GM21825 (cell line): Measurements from ENCODE around the gene PCMT1.
"Not testable (repeated sequence)": the region's sequence is repeated elsewhere in the genome, so short reads cannot be mapped to it uniquely, and the experiment has no call there.

Source experiments
- ATAC-seq: cut with Tn5 transposase; IDR thresholded peaks from one replicate; pipeline ENCODE4 v1.9.1; 2021; ENCODE audit warnings: mild to moderate bottlenecking, moderate library complexity; ENCODE audit not compliant: unreplicated experiment

The PCMT1 gene

GRCh38 chr6:149852881-149853280 lies 103.3 kb downstream of the PCMT1 start:
- no peak for ATAC-seq

GRCh38 chr6:149854017-149854416 lies 104.5 kb downstream of the PCMT1 start:
- ATAC-seq: not testable (repeated sequence)

- no peak for ATAC-seq
Measured at GRCh38 chr6:149854532-149854931, 105.0 kb downstream of the PCMT1 start.

- ATAC-seq: no peak
Measured at GRCh38 chr6:149855040-149855654, 105.6 kb downstream of the PCMT1 start.

- no peak for ATAC-seq
Measured at GRCh38 chr6:149855741-149856140, 106.2 kb downstream of the PCMT1 start.

- ATAC-seq: no peak
Measured at GRCh38 chr6:149856256-149856994, 106.9 kb downstream of the PCMT1 start.

GRCh38 chr6:149857541-149857940 lies 108.0 kb downstream of the PCMT1 start:
- ATAC-seq: no peak

- ATAC-seq: no peak
Measured at GRCh38 chr6:149859368-149859767, 109.8 kb downstream of the PCMT1 start.

GRCh38 chr6:149859938-149860337 lies 110.4 kb downstream of the PCMT1 start:
- no peak for ATAC-seq

- ATAC-seq: no peak
Measured at GRCh38 chr6:149860513-149860833, 110.9 kb downstream of the PCMT1 start.
